Activated CD8-positive, alpha-beta T cell treated with anti-CD3 and anti-CD28 coated beads for 36 hours (primary cell): ENCODE data around the gene TMEM235. TPM values are rescaled to one million over a fixed set of nuclear protein-coding genes. Genes with fewer than 3 reads are reported as not detected.
A peak's percentile ranks its signal among the peaks of the same experiment; 100 is the strongest.
"Not testable (repeated sequence)": the region's sequence is repeated elsewhere in the genome, so short reads cannot be mapped to it uniquely, and the experiment has no call there.

Experiments used
- ATAC-seq: fragments of 200-7000 bp; cut with Tn5 transposase; one replicate; pipeline ENCODE4 v1.10.0; 2021; ENCODE audit warnings: mild to moderate bottlenecking, moderate library complexity
- CTCF ChIA-PET: fragments of 350-600 bp; sonication (Branson Sonifier 250); formaldehyde crosslinking; loops from one replicate; lab custom pipeline; 2021; ENCODE audit warnings: antibody characterized with exemption; lab: Charles Lee
- POLR2A ChIA-PET: fragments of 350-600 bp; sonication (Branson Sonifier 250); formaldehyde crosslinking; loops from one replicate; lab custom pipeline; 2021; ENCODE audit warnings: antibody characterized with exemption; lab: Charles Lee
- DNase-seq: peaks from one replicate; pipeline ENCODE4 v3.0.0-alpha.2; 2020
- H3K27ac Mint-ChIP-seq: one replicate; pipeline ENCODE4 v1.8.0; 2021; ENCODE audit warnings: mild to moderate bottlenecking, mixed read lengths
- H3K27me3 Mint-ChIP-seq: one replicate; pipeline ENCODE4 v1.8.0; 2021; ENCODE audit warnings: mixed read lengths
- H3K36me3 Mint-ChIP-seq: one replicate; pipeline ENCODE4 v1.8.0; 2021; ENCODE audit warnings: low read depth, mixed read lengths
- H3K4me1 Mint-ChIP-seq: one replicate; pipeline ENCODE4 v1.8.0; 2021; ENCODE audit warnings: low read depth, mixed read lengths
- H3K4me3 Mint-ChIP-seq: one replicate; pipeline ENCODE4 v1.8.0; 2021; ENCODE audit warnings: mild to moderate bottlenecking, moderate library complexity, mixed read lengths
- H3K9me3 Mint-ChIP-seq: one replicate; pipeline ENCODE4 v1.8.0; 2021; ENCODE audit warnings: mixed read lengths
- CTCF ChIP-seq: fragments of 200-600 bp; IDR thresholded peaks from one replicate; pipeline ENCODE4 v1.8.0; 2022; ENCODE audit warnings: antibody characterized with exemption, mild to moderate bottlenecking
- intact Hi-C: fragments of 100-400 bp; cut with micrococcal nuclease; formaldehyde crosslinking; loops from one replicate; pipeline ENCODE4 v1.10.0; 2022
- total RNA-seq, 2 experiments: library from RNA; stranded (reverse); gene quantifications; one replicate each; pipeline ENCODE4 v1.2.3, GENCODE V29; 2021

The TMEM235 gene
- total RNA-seq, 2 experiments from 2014 or later = not detected

- POLR2A ChIA-PET = interaction anchor here (1.3 to 1.5 kb wide), 2 partner anchors 132 to 168 kb away, joined by 3 to 4 read pairs; no protein-coding TSS in a partner anchor
- no peak for TF ChIP-seq CTCF
- Mint-ChIP-seq H3K36me3 (no peaks in the 10 kb centered on the region), H3K27me3 (no peaks in the 10 kb centered on the region), H3K4me3 (peak overlapping the region; percentile 75), H3K9me3 (no peaks in the 10 kb centered on the region), H3K4me1 (peaks cover 35% of the 10 kb centered on the region), H3K27ac (peak overlapping the region; percentile 79)
- intact Hi-C loops = loop anchor here (5.0 kb wide), 1 partner anchor 169 kb away; no protein-coding TSS in a partner anchor
- ATAC-seq (no peak), DNase-seq (peak; percentile 30)
- CTCF ChIA-PET = interaction anchor here (1.7 to 2.4 kb wide), 3 partner anchors 108 to 168 kb away, joined by 4 to 17 read pairs (median 10); partner anchors contain the start of gene TMC8
Observed at GRCh38 chr17:78252701-78253635, 21.5 kb downstream of the TMEM235 start.

GRCh38 chr17:78253636-78253945, 22.2 kb downstream of the TMEM235 start:
- ATAC-seq, CTCF ChIA-PET, H3K27me3 Mint-ChIP-seq, H3K36me3 Mint-ChIP-seq, H3K9me3 Mint-ChIP-seq, DNase-seq: not testable (repeated sequence)
- POLR2A ChIA-PET = interaction anchor here (1.3 kb wide), 1 partner anchor 168 kb away, joined by 4 read pairs; no protein-coding TSS in a partner anchor
- intact Hi-C loops = loop anchor here (5.0 kb wide), 1 partner anchor 169 kb away; no protein-coding TSS in a partner anchor
- peaks cover 39% of the 10 kb centered on the region for H3K4me1 Mint-ChIP-seq
- peak overlapping the region; percentile 81 for H3K27ac Mint-ChIP-seq
- peak overlapping the region; percentile 75 for H3K4me3 Mint-ChIP-seq

GRCh38 chr17:78253946-78254672, 22.7 kb downstream of the TMEM235 start:
- no peaks in the 10 kb centered on the region for H3K27me3 Mint-ChIP-seq
- CTCF ChIA-PET = interaction anchor here (1.2 kb wide), 1 partner anchor 168 kb away, joined by 3 read pairs; no protein-coding TSS in a partner anchor
- ATAC-seq = peak; percentile 66

GRCh38 chr17:78255029-78255656, 23.7 kb downstream of the TMEM235 start:
- DNase-seq (no peak), ATAC-seq (no peak)
- Mint-ChIP-seq H3K27me3 (no peaks in the 10 kb centered on the region), H3K9me3 (no peaks in the 10 kb centered on the region), H3K27ac (no peak overlapping the region), H3K36me3 (no peaks in the 10 kb centered on the region), H3K4me3 (peak overlapping the region; percentile 75), H3K4me1 (peaks cover 46% of the 10 kb centered on the region)
- intact Hi-C loops = no loop called here
- TF ChIP-seq CTCF = no peak
- CTCF ChIA-PET = interaction anchor here (0.7 to 2.0 kb wide), 3 partner anchors 18 to 170 kb away, joined by 3 to 6 read pairs (median 3); no protein-coding TSS in a partner anchor
- POLR2A ChIA-PET = interaction anchor here (1.0 to 2.8 kb wide), 4 partner anchors 11 to 1167 kb away, joined by 3 to 10 read pairs (median 4); no protein-coding TSS in a partner anchor

More at GRCh38 chr17:78253946-78254672, 22.7 kb downstream of the TMEM235 start:
- DNase-seq = peak; percentile 88
- intact Hi-C loops = loop anchor here (5.0 kb wide), 1 partner anchor 168 kb away; no protein-coding TSS in a partner anchor
- no peak for TF ChIP-seq CTCF
- Mint-ChIP-seq H3K9me3 (no peaks in the 10 kb centered on the region), H3K36me3 (no peaks in the 10 kb centered on the region), H3K4me1 (peaks cover 40% of the 10 kb centered on the region), H3K4me3 (peak overlapping the region; percentile 75), H3K27ac (peak overlapping the region; percentile 81)
- POLR2A ChIA-PET = interaction anchor here (1.0 to 1.6 kb wide), 5 partner anchors 9 to 1166 kb away, joined by 3 to 4 read pairs (median 3); no protein-coding TSS in a partner anchor
